SIG-M5 (cell line): ENCODE measurements around the gene NLRC3.

ENCODE experiments used
- DNase-seq: peaks from one replicate; lab custom pipeline; 2025; lab: John Stamatoyannopoulos, UW

The NLRC3 gene

GRCh38 chr16:3598236-3598635 is 21.0 kb upstream of the NLRC3 start:
- no peak for DNase-seq

GRCh38 chr16:3597676-3598075 is 20.5 kb upstream of the NLRC3 start:
- DNase-seq, result no peak

DNA sequence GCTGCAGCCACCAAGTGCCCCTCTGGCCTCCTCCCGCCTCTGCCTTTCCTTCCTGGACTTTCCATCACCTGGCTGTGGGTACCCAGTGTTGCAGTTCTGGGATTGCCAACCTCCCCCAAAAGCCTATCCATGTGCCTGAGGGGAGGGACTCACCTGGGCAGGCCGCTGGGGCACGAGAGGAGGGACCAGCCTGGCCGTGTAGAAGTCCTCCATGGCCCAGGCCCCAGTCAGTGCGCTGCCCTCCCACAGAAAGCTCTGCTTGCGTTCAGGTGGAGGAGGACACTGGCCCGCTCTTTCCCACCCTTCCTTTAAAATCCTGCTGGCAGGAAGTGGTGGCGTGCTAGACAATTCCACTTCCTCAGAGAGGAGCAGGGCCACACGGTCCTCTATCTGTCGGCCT is 20.0 kb upstream of the NLRC3 start:
- DNase-seq, result no peak

GRCh38 chr16:3596101-3596861 is 19.1 kb upstream of the NLRC3 start:
- no peak for DNase-seq

DNA sequence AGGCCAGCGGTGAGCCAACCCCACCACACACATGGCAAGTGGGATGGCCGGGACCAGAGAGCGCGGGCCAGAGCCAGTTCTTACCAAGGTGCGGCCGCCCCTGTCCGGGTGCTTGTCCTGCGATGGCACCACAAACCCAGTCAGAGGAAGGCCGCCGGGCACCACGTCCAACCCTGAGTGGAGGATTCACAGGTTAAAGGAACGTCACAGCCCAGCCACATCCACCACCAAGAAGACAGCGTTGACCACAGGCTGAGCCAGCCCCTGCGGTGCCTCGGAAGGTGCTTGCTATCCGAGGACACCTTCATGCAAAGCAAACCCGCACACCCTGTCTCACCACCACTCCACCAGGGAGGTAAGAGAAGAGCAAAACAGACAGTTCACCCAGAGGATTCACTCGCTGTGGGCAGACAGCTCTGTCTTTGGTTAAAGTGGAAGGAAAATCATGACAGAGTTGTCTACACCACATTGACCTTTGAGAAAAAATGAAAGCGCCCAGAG is 18.4 kb upstream of the NLRC3 start:
- no peak for DNase-seq

DNA sequence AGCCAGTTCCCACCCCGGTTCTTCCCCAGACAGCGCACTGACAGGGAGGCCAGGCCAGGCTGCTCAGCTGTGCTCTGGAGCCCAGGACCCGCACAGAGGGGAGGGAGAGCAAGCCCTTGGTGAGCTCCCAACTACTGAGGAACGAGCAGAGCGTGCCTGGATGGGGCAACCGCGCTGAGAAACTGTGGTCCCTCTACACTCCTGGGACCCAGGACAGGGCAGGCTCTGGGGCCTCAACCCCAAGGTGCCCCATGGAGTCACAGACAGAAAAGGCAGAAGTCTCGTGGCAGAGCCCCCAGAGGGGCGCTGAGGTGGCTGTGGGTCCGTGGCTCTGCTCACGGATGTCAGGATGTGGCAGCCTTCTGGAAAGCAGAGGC is 17.9 kb upstream of the NLRC3 start:
- DNase-seq, result no peak

- DNase-seq, result no peak
These were observed 17.3 kb upstream of the NLRC3 start for GRCh38 chr16:3594316-3595109.

- no peak for DNase-seq
These were observed 15.4 kb upstream of the NLRC3 start for GRCh38 chr16:3592559-3592958.

DNA sequence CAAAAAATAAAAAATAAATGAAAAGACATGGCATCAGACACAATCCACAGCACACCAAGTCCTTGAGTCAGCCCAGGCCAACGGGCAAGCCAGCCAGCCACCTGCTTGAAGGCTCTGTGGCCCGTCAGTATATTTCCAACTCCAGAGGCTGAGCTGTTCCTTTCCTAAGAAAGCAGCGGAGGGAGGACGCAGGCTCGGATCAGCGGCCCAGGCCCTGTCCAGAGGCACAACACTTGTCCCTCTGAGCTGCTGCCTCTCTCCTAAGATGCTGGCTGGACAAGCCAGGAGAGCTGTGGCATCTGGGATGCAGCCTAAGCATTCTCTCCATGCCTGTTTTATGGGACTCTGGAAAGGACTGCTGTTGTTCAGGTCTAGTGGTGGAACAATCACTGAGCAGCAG is 14.8 kb upstream of the NLRC3 start:
- no peak for DNase-seq

DNA sequence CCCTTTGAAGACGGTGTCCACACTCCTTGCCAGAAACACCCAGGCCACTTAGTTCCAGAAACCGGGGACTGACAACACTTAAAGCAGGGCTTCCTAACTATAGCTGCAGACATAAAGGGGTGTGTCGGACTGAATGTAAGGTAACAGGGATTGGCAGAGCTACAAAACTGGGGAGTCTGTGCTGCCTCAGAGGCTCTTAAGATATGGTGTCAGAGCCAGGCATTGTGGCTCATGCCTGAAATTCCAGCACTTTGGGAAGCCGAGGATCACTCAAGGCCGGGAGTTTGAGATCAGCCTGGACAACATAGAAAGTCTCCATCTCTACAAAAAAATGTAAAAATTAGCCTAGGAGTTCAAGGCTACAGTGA is 14.2 kb upstream of the NLRC3 start:
- DNase-seq, result no peak

GRCh38 chr16:3590736-3591435 is 13.7 kb upstream of the NLRC3 start:
- no peak for DNase-seq

DNA sequence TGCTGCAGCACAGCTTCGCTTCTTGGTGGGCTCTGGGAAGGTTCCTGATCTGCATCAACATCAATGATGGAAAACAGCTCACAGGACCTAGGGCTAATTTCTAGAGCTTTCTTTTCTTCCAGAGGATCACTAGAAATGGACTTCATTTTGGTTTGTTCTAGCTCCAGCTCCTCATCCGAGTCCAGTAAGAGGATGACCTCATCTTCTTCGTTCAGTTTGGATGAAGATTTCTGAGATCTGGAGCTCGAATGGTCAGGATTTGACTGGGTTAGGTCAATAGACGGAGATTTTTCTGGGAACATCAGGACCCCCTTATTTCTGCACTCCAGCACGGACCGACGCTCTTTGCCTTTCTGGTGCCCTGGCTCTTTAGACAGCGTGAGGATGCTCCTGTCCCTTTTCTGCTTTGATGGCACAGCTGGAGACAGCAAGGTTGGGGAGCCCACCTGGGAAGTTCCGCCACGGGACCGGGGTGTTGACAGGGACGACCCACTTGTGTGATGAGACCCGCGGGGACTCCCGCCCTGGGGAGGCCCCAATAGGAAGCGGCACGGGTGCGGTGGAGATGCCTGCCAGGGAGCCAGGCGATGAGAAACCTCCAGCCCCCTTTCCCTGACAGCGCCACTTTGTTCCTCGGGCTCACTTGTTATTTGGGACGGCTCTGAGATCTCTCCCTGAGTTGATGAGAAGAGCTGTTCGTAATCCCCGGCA is 12.9 kb upstream of the NLRC3 start:
- DNase-seq, result no peak

GRCh38 chr16:3589441-3589921 is 12.3 kb upstream of the NLRC3 start:
- DNase-seq, result no peak

- DNase-seq, result no peak
These were observed 11.8 kb upstream of the NLRC3 start for GRCh38 chr16:3589001-3589400.

DNA sequence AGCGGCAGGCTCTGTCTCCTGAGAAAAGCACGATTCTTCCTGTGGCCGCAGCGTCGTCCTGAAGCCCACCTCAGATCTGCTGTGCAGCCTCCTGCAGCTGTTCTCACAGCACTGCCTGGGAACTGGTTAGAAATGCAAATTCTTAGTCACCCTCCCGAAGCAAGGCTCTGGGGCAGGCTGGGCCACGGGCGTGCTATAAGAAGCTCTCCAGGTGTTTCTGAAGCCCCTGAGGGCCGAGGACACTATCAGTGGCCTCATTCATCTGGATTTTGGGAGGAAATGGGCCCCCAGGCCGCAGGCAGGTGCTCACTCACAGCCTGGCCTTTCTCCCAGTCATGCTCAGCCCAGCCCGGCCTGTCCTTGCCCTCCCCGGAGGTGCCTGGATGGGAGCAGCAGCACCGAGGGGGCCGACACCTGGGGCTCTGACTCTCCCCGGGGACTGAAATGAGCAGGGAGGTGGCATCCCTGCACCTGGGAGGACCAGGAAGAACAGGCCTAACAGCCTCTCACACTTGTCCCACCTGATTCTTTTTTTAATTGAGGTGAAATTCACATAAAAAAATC is 10.4 kb upstream of the NLRC3 start:
- DNase-seq, result no peak

GRCh38 chr16:3584412-3584811 is 7.2 kb upstream of the NLRC3 start:
- DNase-seq, result no peak

DNA sequence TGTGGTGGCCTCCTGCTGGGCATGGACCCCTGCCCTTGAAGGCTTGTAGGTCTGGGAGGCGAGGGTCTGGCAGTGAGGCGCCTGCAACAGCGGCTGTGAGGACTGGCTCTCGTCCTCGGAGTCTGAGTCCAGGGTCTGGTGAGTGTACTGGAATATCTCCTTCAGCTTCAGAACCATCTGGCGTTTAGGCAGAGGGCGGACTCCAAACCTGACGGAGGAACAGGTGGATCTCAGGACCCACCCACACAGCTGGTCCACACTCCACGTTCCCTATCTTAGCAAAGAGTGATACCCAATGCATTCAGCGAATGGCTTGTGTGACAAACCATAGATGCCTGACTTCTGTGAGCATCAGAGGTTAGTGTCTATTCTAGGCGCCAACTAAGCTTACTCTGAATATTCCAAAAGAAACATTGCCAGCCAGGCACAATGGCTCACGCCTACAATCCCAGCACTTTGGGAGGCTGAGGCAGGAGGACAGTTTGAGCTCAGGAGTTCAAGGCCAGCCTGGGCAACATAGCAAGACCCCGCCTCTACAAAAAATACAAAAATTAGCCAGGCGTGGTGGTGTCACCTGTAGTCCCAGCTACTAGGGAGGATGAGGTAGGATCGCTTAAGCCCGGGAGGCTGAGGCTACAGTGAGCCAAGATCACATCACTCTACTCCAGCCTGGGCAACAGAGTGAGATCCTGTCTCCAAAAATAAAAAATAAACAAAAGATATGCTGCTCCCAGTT is 6.3 kb upstream of the NLRC3 start:
- DNase-seq, result no peak

DNA sequence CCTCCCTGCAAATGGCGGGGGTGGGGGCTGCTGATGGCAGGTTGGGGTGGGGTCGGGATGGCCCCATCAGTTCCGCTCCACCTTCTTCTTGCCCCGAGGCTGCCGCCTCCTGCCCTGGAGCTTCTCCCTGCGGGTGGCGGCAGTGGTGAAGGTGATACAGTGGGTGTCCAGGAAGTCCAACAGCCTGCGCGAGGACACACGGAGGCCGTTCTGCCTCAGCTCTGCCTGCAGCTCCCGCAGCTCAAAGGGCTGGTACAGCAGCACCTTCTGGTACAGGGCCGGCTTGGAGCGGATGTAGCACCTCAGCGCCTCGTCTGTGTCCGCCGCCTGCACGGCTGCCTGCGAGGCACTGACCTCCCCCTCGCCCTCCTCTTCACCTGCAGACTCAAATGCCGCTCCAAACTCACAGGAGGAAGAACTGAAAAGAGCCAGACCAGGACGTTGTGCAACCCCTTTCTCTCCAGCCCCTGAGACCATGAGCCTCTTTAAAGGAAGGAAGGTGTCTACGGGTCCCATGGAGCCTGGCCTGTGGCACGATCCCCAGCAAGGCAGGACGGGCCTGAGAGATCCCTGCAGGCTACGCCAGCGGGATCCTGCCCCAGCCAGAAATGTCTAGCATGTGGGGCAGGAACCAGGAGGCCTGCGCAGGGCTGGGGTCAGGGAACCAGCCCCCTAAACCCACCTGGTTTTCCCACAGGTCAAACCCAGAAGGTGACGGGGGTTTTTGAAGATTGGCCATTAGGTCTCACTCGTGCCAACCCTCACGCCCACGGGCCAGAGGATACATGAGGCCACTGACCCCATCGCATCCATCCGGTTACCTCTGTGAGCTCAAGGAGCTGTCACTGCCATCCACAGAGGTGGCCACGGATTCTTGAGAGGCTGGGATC is 5.3 kb upstream of the NLRC3 start:
- no peak for DNase-seq

DNA sequence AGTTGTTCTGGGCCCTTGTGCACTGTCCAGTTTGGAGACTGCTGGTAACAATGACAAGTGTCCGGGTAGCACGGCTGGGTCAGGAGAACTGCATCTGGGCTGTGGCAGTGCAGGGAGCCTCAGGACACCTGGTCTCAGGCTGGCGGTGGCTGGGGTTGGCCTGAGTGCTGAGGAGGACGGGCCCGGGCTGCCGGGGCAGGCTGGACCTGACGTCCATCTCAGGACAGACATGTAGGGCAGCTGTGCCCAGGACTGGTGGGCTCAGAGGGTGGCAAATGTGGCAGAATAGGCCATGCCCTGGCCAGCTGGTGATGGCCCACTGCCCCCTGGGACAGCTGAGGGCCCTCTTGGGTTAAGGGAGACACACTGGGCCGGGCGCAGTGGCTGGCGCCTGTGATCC is 4.2 kb upstream of the NLRC3 start:
- DNase-seq, result no peak

- DNase-seq, result no peak
These were observed 3.5 kb upstream of the NLRC3 start for GRCh38 chr16:3580686-3581085.
